Bronchial epithelial cell (primary cell): ENCODE data around the gene TENM4. TPM values are rescaled to one million over a fixed set of nuclear protein-coding genes. Genes with fewer than 3 reads are reported as not detected.

Source experiments
- DNase-seq: peaks from one replicate; pipeline ENCODE4 v3.0.0-alpha.2; 2010; ENCODE audit warnings: low read depth
- FAIRE-seq: peaks from 2 replicates; lab custom pipeline; 2011; peaks lifted over from hg19 to GRCh38; lab: Jason Lieb, UNC
- H3K27me3 ChIP-seq: 2 replicates; pipeline ENCODE4 v1.5.1; 2011; ENCODE audit warnings: low read length; ENCODE audit not compliant: control insufficient read depth, insufficient read depth
- H3K36me3 ChIP-seq: 2 replicates; pipeline ENCODE4 v1.5.1; 2011; ENCODE audit warnings: low read length; ENCODE audit not compliant: control insufficient read depth, insufficient read depth
- H3K4me3 ChIP-seq: 2 replicates; pipeline ENCODE4 v1.5.1; 2011; ENCODE audit warnings: mild to moderate bottlenecking, low read depth, low read length, control low read depth
- total RNA-seq: library from RNA; depleted of rRNA; stranded (reverse); fragments of >200 nt; gene quantifications from 2 replicates; pipeline ENCODE4 v1.2.1, GENCODE V29; 2014
- TF ChIP-seq, protein P1 (sequence below): IDR thresholded peaks from 2 replicates; pipeline ENCODE4 v1.5.1; 2011; ENCODE audit warnings: mild to moderate bottlenecking, moderate library complexity, low read length, control low read depth, inconsistent platforms; ENCODE audit not compliant: insufficient read depth, severe bottlenecking

Gene TENM4
- total RNA-seq, 1 donor from 2014 or later, result 6.1 TPM

- Histone ChIP-seq H3K27me3 (no peaks in the 10 kb centered on the region), H3K36me3 (no peaks in the 10 kb centered on the region), H3K4me3 (no peak overlapping the region)
- TF ChIP-seq, protein P1, sequence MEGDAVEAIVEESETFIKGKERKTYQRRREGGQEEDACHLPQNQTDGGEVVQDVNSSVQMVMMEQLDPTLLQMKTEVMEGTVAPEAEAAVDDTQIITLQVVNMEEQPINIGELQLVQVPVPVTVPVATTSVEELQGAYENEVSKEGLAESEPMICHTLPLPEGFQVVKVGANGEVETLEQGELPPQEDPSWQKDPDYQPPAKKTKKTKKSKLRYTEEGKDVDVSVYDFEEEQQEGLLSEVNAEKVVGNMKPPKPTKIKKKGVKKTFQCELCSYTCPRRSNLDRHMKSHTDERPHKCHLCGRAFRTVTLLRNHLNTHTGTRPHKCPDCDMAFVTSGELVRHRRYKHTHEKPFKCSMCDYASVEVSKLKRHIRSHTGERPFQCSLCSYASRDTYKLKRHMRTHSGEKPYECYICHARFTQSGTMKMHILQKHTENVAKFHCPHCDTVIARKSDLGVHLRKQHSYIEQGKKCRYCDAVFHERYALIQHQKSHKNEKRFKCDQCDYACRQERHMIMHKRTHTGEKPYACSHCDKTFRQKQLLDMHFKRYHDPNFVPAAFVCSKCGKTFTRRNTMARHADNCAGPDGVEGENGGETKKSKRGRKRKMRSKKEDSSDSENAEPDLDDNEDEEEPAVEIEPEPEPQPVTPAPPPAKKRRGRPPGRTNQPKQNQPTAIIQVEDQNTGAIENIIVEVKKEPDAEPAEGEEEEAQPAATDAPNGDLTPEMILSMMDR, result no peak
- no peak for FAIRE-seq
- no peak for DNase-seq
These were observed 729.1 kb downstream of the TENM4 start for GRCh38 chr11:78711735-78712134.

- DNase-seq, result no peak
- TF ChIP-seq, protein P1, result no peak
- Histone ChIP-seq H3K27me3 (no peaks in the 10 kb centered on the region), H3K36me3 (no peaks in the 10 kb centered on the region), H3K4me3 (no peak overlapping the region)
- no peak for FAIRE-seq
These were observed 730.4 kb downstream of the TENM4 start for GRCh38 chr11:78710417-78710816.

DNA sequence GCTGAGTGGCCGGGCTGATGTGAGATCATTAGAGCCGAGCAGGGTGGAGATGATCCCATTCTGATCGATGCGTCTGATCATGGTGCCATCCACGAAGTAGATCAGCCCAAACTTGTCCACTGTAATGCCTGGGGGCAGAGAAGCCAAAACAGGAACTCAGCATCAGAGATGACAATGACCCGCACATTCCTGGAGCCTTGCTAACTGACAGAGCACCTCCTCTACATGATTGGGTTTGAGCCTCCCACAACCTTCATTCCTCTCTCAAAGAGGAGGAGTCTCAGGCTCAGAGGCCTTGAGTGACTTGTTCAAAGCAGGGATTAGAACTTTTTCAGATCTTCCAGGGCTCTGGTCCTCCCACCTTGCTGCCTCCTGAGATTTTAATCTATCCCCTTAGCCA, 732.4 kb downstream of the TENM4 start:
- FAIRE-seq, result peak; percentile 94
- no peaks in the 10 kb centered on the region for H3K27me3 ChIP-seq
- no peak overlapping the region for H3K4me3 ChIP-seq
- TF ChIP-seq, protein P1, result no peak
- DNase-seq, result peak; percentile 79
- no peaks in the 10 kb centered on the region for H3K36me3 ChIP-seq

- Histone ChIP-seq H3K36me3 (no peaks in the 10 kb centered on the region), H3K27me3 (no peaks in the 10 kb centered on the region), H3K4me3 (no peak overlapping the region)
- TF ChIP-seq, protein P1, result no peak
- FAIRE-seq (no peak), DNase-seq (no peak)
These were observed 734.3 kb downstream of the TENM4 start for GRCh38 chr11:78706551-78706950.

GRCh38 chr11:78704811-78705210, 736.0 kb downstream of the TENM4 start:
- TF ChIP-seq, protein P1, result no peak
- FAIRE-seq (no peak), DNase-seq (no peak)
- H3K4me3 ChIP-seq, result no peak overlapping the region
- no peaks in the 10 kb centered on the region for H3K36me3 ChIP-seq
- no peaks in the 10 kb centered on the region for H3K27me3 ChIP-seq

GRCh38 chr11:78699609-78700135, 741.2 kb downstream of the TENM4 start:
- TF ChIP-seq, protein P1, result no peak
- no peaks in the 10 kb centered on the region for H3K27me3 ChIP-seq
- no peak for DNase-seq
- FAIRE-seq, result no peak
- H3K4me3 ChIP-seq, result no peak overlapping the region
- no peaks in the 10 kb centered on the region for H3K36me3 ChIP-seq
